Measurements from ENCODE around the gene HES5. TPM values are rescaled to one million over a fixed set of nuclear protein-coding genes. Genes with fewer than 3 reads are reported as not detected.

HES5 gene
- polyA plus RNA-seq, 3 donors from 2014 or later = not detected

- H3K4me3 Mint-ChIP-seq = no peak overlapping the region
- no peak overlapping the region for H3K27ac Mint-ChIP-seq
- H3K36me3 Mint-ChIP-seq = peaks cover 0 to 3% (median 0%) of the 10 kb centered on the region in 3 donors
- H3K4me1 Mint-ChIP-seq = peaks cover 0 to 1% of the 10 kb centered on the region in 2 donors
- H3K27me3 Mint-ChIP-seq (ENCODE audit: low read depth in 3 of 3) = no peaks in the 10 kb centered on the region
- no peaks in the 10 kb centered on the region for H3K9me3 Mint-ChIP-seq
- DNase-seq = no peak
Measured at GRCh38 chr1:2506007-2506860, 23.8 kb downstream of the HES5 start.

DNA sequence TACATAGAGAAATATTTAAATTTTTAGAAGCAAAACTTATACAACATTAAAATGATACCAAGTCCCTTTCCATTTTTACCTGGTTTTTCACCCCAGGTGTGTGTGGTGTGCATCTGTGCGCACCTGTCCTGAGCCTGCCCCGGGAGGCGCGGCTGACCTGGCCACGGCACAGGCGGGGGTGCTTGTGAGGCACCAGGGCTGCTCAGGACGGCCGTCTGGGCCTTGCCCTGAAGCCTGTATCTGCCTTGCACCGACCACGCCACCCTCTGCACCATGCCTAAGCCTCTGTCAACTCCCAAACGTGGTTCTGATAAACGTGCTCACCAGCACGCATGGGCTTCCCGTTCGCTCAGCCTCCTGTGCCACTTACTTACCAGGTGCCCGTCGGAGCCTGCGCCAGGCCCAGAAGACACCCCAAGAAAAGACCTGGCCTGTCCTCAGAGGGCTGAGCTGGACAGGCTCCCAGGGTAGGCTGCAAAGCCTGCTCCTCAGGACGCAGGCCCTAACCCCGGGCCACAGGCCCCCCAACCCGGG lies 24.5 kb downstream of the HES5 start:
- DNase-seq = no peak
- no peak overlapping the region for H3K4me3 Mint-ChIP-seq
- H3K27ac Mint-ChIP-seq = peak overlapping the region in 1 of 6 donors; percentile 33
- no peaks in the 10 kb centered on the region for H3K27me3 Mint-ChIP-seq (ENCODE audit: low read depth in 3 of 3)
- peaks cover 0 to 3% (median 0%) of the 10 kb centered on the region in 3 donors for H3K36me3 Mint-ChIP-seq
- H3K9me3 Mint-ChIP-seq = no peaks in the 10 kb centered on the region
- H3K4me1 Mint-ChIP-seq = peaks cover 1 to 4% of the 10 kb centered on the region in 2 donors

DNA sequence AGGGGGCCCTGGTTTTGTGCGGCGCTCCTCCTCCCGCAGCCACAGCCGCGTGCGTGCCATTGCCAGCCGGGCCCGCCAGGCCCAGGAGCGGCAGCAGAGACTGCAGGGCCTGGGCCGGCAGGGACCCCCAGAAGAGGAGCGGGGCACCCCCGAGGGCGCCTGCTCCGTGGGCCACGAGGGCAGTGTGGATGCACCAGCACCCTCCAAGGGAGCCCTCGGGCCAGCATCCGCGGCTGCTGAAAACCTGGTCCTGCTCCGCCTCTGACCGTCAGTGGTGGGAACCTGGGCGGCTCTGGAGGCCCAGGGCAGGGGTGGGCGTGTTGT lies 25.2 kb downstream of the HES5 start:
- no peak overlapping the region for H3K27ac Mint-ChIP-seq
- H3K36me3 Mint-ChIP-seq = peaks cover 0 to 3% (median 0%) of the 10 kb centered on the region in 3 donors
- H3K4me3 Mint-ChIP-seq = no peak overlapping the region
- DNase-seq = no peak
- H3K27me3 Mint-ChIP-seq (ENCODE audit: low read depth in 3 of 3) = no peaks in the 10 kb centered on the region
- H3K9me3 Mint-ChIP-seq = no peaks in the 10 kb centered on the region
- H3K4me1 Mint-ChIP-seq = peaks cover 7 to 10% of the 10 kb centered on the region in 2 donors

DNA sequence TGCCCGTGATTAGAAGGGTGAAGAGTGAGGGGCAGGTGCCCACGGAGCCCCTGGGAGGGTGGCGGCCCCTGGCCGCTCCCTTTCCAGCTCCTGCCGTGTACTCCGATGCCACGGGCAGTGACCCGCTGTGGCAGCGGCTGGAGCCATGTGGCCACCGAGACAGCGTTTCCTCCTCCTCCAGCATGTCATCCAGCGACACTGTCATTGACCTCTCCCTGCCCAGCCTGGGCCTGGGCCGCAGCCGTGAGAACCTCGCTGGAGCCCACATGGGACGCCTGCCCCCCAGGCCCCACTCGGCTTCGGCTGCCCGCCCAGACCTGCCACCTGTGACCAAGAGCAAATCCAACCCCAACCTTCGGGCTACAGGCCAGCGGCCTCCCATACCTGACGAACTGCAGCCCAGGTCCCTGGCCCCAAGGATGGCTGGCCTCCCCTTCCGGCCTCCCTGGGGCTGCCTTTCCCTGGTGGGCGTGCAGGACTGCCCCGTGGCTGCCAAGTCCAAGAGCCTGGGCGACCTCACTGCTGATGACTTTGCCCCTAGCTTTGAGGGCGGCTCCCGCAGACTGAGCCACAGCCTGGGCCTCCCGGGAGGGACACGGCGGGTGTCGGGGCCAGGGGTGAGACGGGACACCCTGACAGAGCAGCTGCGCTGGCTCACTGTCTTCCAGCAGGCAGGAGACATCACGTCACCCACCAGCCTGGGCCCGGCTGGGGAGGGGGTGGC lies 25.7 kb downstream of the HES5 start:
- no peak overlapping the region for H3K27ac Mint-ChIP-seq
- H3K4me1 Mint-ChIP-seq = peaks cover 12 to 16% of the 10 kb centered on the region in 2 donors
- H3K36me3 Mint-ChIP-seq = peaks cover 0 to 3% (median 0%) of the 10 kb centered on the region in 3 donors
- DNase-seq = no peak
- no peak overlapping the region for H3K4me3 Mint-ChIP-seq
- no peaks in the 10 kb centered on the region for H3K9me3 Mint-ChIP-seq
- H3K27me3 Mint-ChIP-seq (ENCODE audit: low read depth in 3 of 3) = no peaks in the 10 kb centered on the region

DNA sequence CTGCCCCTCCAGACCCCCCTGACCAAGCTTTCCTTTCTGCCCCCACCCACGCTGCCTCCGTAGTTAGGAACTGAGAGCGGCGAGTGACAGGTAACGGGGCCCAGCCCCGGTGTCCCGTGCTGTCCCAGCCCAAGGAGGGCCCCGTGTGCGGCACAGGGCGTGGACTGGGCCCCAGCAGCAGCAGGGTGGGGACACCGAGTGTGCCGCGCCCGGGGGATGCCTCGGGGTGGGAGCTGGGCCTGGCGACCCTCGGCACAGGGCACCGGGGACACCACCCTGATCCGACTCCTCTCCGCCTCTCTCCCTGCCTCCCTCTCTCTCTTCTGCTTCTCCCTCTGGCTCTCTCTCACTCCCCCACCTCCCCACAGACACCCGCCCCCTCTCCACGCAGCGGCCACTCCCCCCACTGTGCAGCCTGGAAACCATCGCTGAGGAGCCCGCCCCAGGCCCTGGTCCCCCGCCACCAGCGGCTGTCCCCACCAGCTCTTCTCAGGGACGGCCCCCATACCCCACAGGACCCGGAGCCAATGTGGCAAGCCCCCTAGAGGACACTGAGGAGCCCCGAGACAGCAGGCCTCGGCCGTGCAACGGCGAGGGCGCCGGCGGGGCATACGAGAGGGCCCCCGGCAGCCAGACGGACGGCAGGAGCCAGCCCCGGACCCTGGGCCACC lies 26.4 kb downstream of the HES5 start:
- Mint-ChIP-seq H3K9me3 (no peaks in the 10 kb centered on the region), H3K27ac (no peak overlapping the region), H3K4me1 (peaks cover 16 to 20% of the 10 kb centered on the region in 2 donors), H3K36me3 (peaks cover 0 to 3% (median 0%) of the 10 kb centered on the region in 3 donors), H3K4me3 (no peak overlapping the region), H3K27me3 (ENCODE audit: low read depth in 3 of 3) (no peaks in the 10 kb centered on the region)
- no peak for DNase-seq

- H3K9me3 Mint-ChIP-seq = no peaks in the 10 kb centered on the region
- no peak overlapping the region for H3K4me3 Mint-ChIP-seq
- peaks cover 16 to 22% of the 10 kb centered on the region in 2 donors for H3K4me1 Mint-ChIP-seq
- no peak overlapping the region for H3K27ac Mint-ChIP-seq
- no peaks in the 10 kb centered on the region for H3K27me3 Mint-ChIP-seq (ENCODE audit: low read depth in 3 of 3)
- no peak for DNase-seq
- no peaks in the 10 kb centered on the region for H3K36me3 Mint-ChIP-seq
Measured at GRCh38 chr1:2502661-2503553, 27.2 kb downstream of the HES5 start.

DNA sequence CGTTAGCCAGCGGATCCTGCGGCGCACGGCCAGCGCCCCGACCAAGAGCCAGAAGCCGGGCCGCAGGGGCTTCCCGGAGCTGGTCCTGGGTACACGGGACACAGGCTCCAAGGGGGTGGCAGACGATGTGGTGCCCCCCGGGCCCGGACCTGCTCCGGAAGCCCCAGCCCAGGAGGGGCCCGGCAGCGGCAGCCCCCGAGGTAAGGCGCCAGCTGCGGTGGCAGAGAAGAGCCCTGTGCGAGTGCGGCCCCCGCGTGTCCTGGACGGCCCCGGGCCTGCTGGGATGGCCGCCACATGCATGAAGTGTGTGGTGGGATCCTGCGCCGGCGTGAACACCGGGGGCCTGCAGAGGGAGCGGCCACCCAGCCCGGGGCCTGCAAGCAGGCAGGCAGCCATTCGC lies 27.9 kb downstream of the HES5 start:
- H3K36me3 Mint-ChIP-seq = no peaks in the 10 kb centered on the region
- no peak overlapping the region for H3K27ac Mint-ChIP-seq
- no peaks in the 10 kb centered on the region for H3K9me3 Mint-ChIP-seq
- no peaks in the 10 kb centered on the region for H3K27me3 Mint-ChIP-seq (ENCODE audit: low read depth in 3 of 3)
- H3K4me3 Mint-ChIP-seq = no peak overlapping the region
- no peak for DNase-seq
- peaks cover 16 to 23% of the 10 kb centered on the region in 2 donors for H3K4me1 Mint-ChIP-seq

DNA sequence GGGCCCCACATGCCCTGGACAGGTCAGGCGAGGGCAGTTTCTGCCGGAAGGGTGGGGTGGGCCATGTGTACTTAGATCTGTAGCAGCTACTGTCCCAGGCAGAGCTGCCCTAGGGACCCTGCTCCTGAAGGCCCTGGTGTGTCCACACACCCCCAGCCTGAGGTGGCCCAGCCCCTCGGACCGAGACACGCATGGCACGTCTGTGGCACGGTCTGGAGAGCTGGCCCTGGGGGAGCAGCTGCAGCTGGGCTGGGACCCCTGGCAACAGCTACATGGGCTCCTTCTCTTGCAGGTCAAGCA lies 28.3 kb downstream of the HES5 start:
- no peaks in the 10 kb centered on the region for H3K9me3 Mint-ChIP-seq
- no peak for DNase-seq
- H3K27ac Mint-ChIP-seq = no peak overlapping the region
- no peaks in the 10 kb centered on the region for H3K36me3 Mint-ChIP-seq
- H3K27me3 Mint-ChIP-seq (ENCODE audit: low read depth in 3 of 3) = no peaks in the 10 kb centered on the region
- no peak overlapping the region for H3K4me3 Mint-ChIP-seq
- H3K4me1 Mint-ChIP-seq = peaks cover 19 to 27% of the 10 kb centered on the region in 2 donors

DNA sequence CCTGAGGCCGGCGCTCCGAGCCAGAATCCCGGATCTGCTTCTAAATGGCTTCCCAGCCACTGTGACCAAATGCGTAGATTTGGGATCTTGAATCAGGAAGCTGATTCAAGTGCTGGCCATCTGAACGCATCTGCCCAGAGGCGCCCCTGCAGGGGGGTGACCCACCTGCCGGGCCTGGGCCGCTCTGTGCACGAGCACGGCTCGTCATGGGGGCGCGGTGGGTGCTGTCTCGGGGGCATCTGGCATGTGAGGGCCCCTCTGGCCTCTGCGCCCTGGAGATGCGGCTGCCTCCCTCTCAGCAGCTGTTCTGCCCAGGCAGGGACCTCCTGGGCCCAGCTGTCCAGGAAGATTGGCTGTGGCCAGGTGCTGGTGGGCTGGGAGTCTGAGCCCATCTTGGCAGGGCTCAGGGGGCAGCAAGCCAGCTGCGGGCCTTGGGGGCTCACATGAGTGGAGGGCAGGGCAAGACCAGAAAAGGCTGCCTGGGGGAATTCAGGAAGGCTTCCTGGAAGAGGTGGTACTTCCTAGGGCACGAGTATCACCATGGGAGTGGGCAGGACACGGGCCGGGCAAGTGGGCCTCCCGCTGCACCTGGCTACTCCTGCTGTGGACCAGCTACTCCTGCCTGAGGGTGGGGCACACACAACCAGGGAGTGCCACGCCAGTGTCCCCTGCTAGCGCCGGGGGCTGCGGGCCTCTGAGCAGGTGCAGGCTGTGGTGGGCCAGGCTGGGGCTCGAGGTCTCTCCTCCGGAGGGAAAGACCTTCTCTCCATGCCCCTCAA lies 28.8 kb downstream of the HES5 start:
- H3K4me1 Mint-ChIP-seq = peaks cover 25 to 32% of the 10 kb centered on the region in 2 donors
- H3K9me3 Mint-ChIP-seq = no peaks in the 10 kb centered on the region
- H3K36me3 Mint-ChIP-seq = no peaks in the 10 kb centered on the region
- H3K27me3 Mint-ChIP-seq (ENCODE audit: low read depth in 3 of 3) = no peaks in the 10 kb centered on the region
- no peak overlapping the region for H3K27ac Mint-ChIP-seq
- no peak for DNase-seq
- no peak overlapping the region for H3K4me3 Mint-ChIP-seq

DNA sequence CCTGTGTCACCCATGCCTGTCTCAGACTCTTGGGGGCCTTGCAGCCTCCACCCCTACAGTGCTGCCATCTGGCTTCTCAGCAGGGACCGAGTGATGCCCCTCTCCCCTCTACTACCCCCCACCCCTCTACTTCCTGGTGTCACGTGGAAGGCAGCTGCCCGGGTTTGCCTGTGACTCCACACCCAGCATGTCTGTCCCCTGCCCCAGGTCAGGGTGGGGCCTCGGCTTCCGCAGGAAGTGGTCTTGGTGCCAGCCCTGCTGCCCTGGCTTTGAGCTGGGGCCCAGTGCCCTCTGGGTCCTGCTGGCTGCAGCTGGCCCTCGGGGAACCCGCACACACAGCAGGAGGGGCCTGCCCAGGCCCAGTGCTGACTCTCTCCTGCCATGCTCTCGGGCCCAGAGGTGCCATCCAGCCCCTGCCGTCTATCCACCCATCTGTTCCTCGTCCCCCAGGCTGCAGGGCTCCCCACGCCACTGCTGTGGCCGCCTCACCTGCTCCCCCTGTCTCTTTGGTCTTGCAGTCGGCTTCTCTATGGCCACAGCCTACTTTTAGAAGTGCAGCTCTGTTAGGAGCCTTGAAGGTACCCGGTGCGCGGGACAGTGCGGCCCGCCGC lies 30.0 kb downstream of the HES5 start:
- Mint-ChIP-seq H3K36me3 (no peaks in the 10 kb centered on the region), H3K4me3 (peak overlapping the region; percentile 24 to 77 (median 60)), H3K4me1 (peaks cover 28 to 38% of the 10 kb centered on the region in 2 donors), H3K27ac (peak overlapping the region; percentile 62 to 84 (median 76)), H3K9me3 (no peaks in the 10 kb centered on the region), H3K27me3 (ENCODE audit: low read depth in 3 of 3) (no peaks in the 10 kb centered on the region)
- peak; percentile 45 to 58 (median 56) for DNase-seq

- peak overlapping the region in 5 of 6 donors; percentile 24 to 79 (median 37) for H3K27ac Mint-ChIP-seq
- H3K36me3 Mint-ChIP-seq = no peaks in the 10 kb centered on the region
- no peaks in the 10 kb centered on the region for H3K27me3 Mint-ChIP-seq (ENCODE audit: low read depth in 3 of 3)
- no peak for DNase-seq
- H3K4me1 Mint-ChIP-seq = peaks cover 30 to 39% of the 10 kb centered on the region in 2 donors
- H3K9me3 Mint-ChIP-seq = no peaks in the 10 kb centered on the region
- peak overlapping the region in 3 of 5 donors; percentile 3 to 73 (median 18) for H3K4me3 Mint-ChIP-seq
Measured at GRCh38 chr1:2499260-2499659, 30.8 kb downstream of the HES5 start.

DNA sequence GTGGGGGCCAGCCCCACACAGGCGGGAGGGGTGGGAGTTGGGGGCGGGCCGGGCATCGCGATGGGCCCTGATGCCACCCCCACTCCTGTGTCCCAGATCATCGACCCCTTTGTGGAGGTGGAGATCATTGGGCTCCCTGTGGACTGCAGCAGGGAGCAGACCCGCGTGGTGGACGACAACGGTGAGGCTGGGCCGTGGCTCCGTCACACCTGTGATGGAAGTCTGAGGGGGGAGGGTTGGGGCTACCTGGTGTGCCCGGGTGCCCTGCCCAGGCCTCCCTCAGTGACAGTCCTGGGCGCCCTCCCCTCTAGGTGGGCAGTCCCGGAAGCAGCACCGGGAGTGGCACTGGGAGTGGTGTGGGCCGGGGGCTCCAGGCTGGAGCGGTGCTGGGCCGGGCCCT lies 31.4 kb downstream of the HES5 start:
- H3K4me1 Mint-ChIP-seq = peaks cover 36 to 45% of the 10 kb centered on the region in 2 donors
- H3K27ac Mint-ChIP-seq = no peak overlapping the region
- H3K36me3 Mint-ChIP-seq = no peaks in the 10 kb centered on the region
- H3K9me3 Mint-ChIP-seq = no peaks in the 10 kb centered on the region
- H3K27me3 Mint-ChIP-seq (ENCODE audit: low read depth in 3 of 3) = no peaks in the 10 kb centered on the region
- no peak overlapping the region for H3K4me3 Mint-ChIP-seq
- no peak for DNase-seq
